Measurements from ENCODE around the gene AKAP7. TPM values are rescaled to one million over a fixed set of nuclear protein-coding genes. Genes with fewer than 3 reads are reported as not detected.

AKAP7 gene
- total RNA-seq, 4 donors from 2014 or later = 2.2 to 5.7 (median 3.1) TPM

- TF ChIP-seq POLR2A (IDR thresholded peaks at IDR 0.05) (no peak), CTCF (IDR thresholded peaks at IDR 0.05) (no peak)
- no peak overlapping the region for H3K4me3 ChIP-seq (ENCODE audit: low read depth, poor library complexity, severe bottlenecking)
- DNase-seq (ENCODE audit: low spot score in 2 of 2) = no peak
- whole genome bisulfite sequencing, 2 donors = 95 to 96% methylated on average over 5 of the region's 5 CpGs
- intact Hi-C loops (cut with DNase I; ENCODE audit: low total_unique reads) = no loop called here
Measured at GRCh38 chr6:131282365-131282764, 147.1 kb downstream of the AKAP7 start.

GRCh38 chr6:131283466-131284175 is 148.4 kb downstream of the AKAP7 start:
- TF ChIP-seq CTCF (IDR thresholded peaks at IDR 0.05) (no peak), POLR2A (IDR thresholded peaks at IDR 0.05) (no peak)
- WGBS, 2 donors = 95% methylated on average over 7 of the region's 7 CpGs
- intact Hi-C loops (cut with DNase I; ENCODE audit: low total_unique reads) = no loop called here
- no peak overlapping the region for H3K4me3 ChIP-seq (ENCODE audit: low read depth, poor library complexity, severe bottlenecking)
- DNase-seq (ENCODE audit: low spot score in 2 of 2) = no peak

GRCh38 chr6:131285548-131285947 is 150.3 kb downstream of the AKAP7 start:
- intact Hi-C loops (cut with DNase I; ENCODE audit: low total_unique reads) = no loop called here
- 68 to 71% methylated on average over 1 of the region's 1 CpG for WGBS, 2 donors
- no peak overlapping the region for H3K4me3 ChIP-seq (ENCODE audit: low read depth, poor library complexity, severe bottlenecking)
- TF ChIP-seq CTCF (IDR thresholded peaks at IDR 0.05) (no peak), POLR2A (IDR thresholded peaks at IDR 0.05) (no peak)
- no peak for DNase-seq (ENCODE audit: low spot score in 2 of 2)

GRCh38 chr6:131286469-131287040 is 151.3 kb downstream of the AKAP7 start:
- intact Hi-C loops (cut with DNase I; ENCODE audit: low total_unique reads) = no loop called here
- DNase-seq (ENCODE audit: low spot score in 2 of 2) = no peak
- TF ChIP-seq POLR2A (IDR thresholded peaks at IDR 0.05) = no peak
- TF ChIP-seq CTCF (IDR thresholded peaks at IDR 0.05) = no peak
- H3K4me3 ChIP-seq (ENCODE audit: low read depth, poor library complexity, severe bottlenecking) = no peak overlapping the region
- 95 to 99% methylated on average over 2 of the region's 2 CpGs for WGBS, 2 donors

- TF ChIP-seq CTCF (IDR thresholded peaks at IDR 0.05) = no peak
- no peak for TF ChIP-seq POLR2A (IDR thresholded peaks at IDR 0.05)
- DNase-seq (ENCODE audit: low spot score in 2 of 2) = no peak
- intact Hi-C loops (cut with DNase I; ENCODE audit: low total_unique reads) = no loop called here
- H3K4me3 ChIP-seq (ENCODE audit: low read depth, poor library complexity, severe bottlenecking) = no peak overlapping the region
- WGBS, 2 donors = 79 to 87% methylated on average over 2 of the region's 2 CpGs
Measured at GRCh38 chr6:131288214-131288613, 152.9 kb downstream of the AKAP7 start.

All from lower leg skin (tissue), 4 donors.